Mesodermal cell (in vitro differentiated cells): Measurements from ENCODE around the gene NXPH3.

Experiments used
- H3K27ac ChIP-seq: 2 replicates; pipeline ENCODE4 v1.7.0; 2013; ENCODE audit warnings: mild to moderate bottlenecking, low read depth, low read length, moderate library complexity; ENCODE audit not compliant: severe bottlenecking
- H3K36me3 ChIP-seq: 2 replicates; pipeline ENCODE4 v1.7.1; 2013; ENCODE audit warnings: mild to moderate bottlenecking, low read length, moderate library complexity; ENCODE audit not compliant: control insufficient read depth, insufficient read depth
- H3K4me1 ChIP-seq: one replicate; pipeline ENCODE4 v1.7.1; 2013; ENCODE audit warnings: mild to moderate bottlenecking, low read length; ENCODE audit not compliant: insufficient read depth, control insufficient read depth, poor library complexity, severe bottlenecking
- H3K4me3 ChIP-seq: 2 replicates; pipeline ENCODE4 v1.7.0; 2013; ENCODE audit warnings: low read length, control low read depth, mild to moderate bottlenecking; ENCODE audit not compliant: insufficient read depth, poor library complexity, severe bottlenecking; ENCODE audit errors: extremely low read depth
- H3K9me3 ChIP-seq: 2 replicates; pipeline ENCODE4 v1.7.1; 2013; ENCODE audit warnings: mild to moderate bottlenecking, low read length, moderate library complexity; ENCODE audit not compliant: control insufficient read depth
- WGBS, 2 experiments: methylation state at CpG; one replicate each; pipeline ENCODE4 v1.1.5; 2013; ENCODE audit warnings: missing lambda C conversion rate in 2 of 2; ENCODE audit not compliant: insufficient coverage in 2 of 2; 5-methylcytosine and 5-hydroxymethylcytosine counted together

Gene NXPH3

GRCh38 chr17:49578414-49578813, 2.7 kb downstream of the NXPH3 start:
- Histone ChIP-seq H3K9me3 (no peaks in the 10 kb centered on the region), H3K27ac (no peak overlapping the region), H3K36me3 (no peaks in the 10 kb centered on the region), H3K4me3 (no peak overlapping the region), H3K4me1 (peaks cover 5% of the 10 kb centered on the region)
- 96 to 99% methylated on average over 9 to 11 of the region's 13 CpGs for WGBS, 2 experiments

- Histone ChIP-seq H3K4me3 (no peak overlapping the region), H3K4me1 (peaks cover 5% of the 10 kb centered on the region), H3K9me3 (no peaks in the 10 kb centered on the region), H3K27ac (no peak overlapping the region), H3K36me3 (no peaks in the 10 kb centered on the region)
- 95 to 96% methylated on average over 13 to 15 of the region's 17 CpGs for WGBS, 2 experiments
Observed at GRCh38 chr17:49578952-49579500, 3.4 kb downstream of the NXPH3 start.

GRCh38 chr17:49579522-49579921, 3.9 kb downstream of the NXPH3 start:
- no peaks in the 10 kb centered on the region for H3K9me3 ChIP-seq
- no peaks in the 10 kb centered on the region for H3K36me3 ChIP-seq
- no peak overlapping the region for H3K4me3 ChIP-seq
- peaks cover 5% of the 10 kb centered on the region for H3K4me1 ChIP-seq
- WGBS, 2 experiments: 87 to 89% methylated on average over 4 to 5 of the region's 5 CpGs
- no peak overlapping the region for H3K27ac ChIP-seq

- H3K27ac ChIP-seq: no peak overlapping the region
- WGBS, 2 experiments: 89 to 91% methylated on average over 13 to 19 of the region's 21 CpGs
- no peak overlapping the region for H3K4me3 ChIP-seq
Observed at GRCh38 chr17:49580055-49580721, 4.5 kb downstream of the NXPH3 start.

GRCh38 chr17:49580981-49581647, 5.4 kb downstream of the NXPH3 start:
- Histone ChIP-seq H3K9me3 (no peaks in the 10 kb centered on the region), H3K27ac (no peak overlapping the region), H3K36me3 (no peaks in the 10 kb centered on the region), H3K4me1 (peaks cover 5% of the 10 kb centered on the region), H3K4me3 (no peak overlapping the region)
- WGBS, 2 experiments: 92 to 96% methylated on average over 9 to 10 of the region's 12 CpGs

More at GRCh38 chr17:49580055-49580721, 4.5 kb downstream of the NXPH3 start:
- H3K36me3 ChIP-seq: no peaks in the 10 kb centered on the region
- H3K9me3 ChIP-seq: no peaks in the 10 kb centered on the region
- H3K4me1 ChIP-seq: peaks cover 5% of the 10 kb centered on the region

GRCh38 chr17:49581648-49581998, 6.0 kb downstream of the NXPH3 start:
- Histone ChIP-seq H3K9me3 (no peaks in the 10 kb centered on the region), H3K27ac (no peak overlapping the region), H3K36me3 (no peaks in the 10 kb centered on the region), H3K4me3 (no peak overlapping the region), H3K4me1 (peaks cover 5% of the 10 kb centered on the region)
- WGBS, 2 experiments: 81% methylated on average over 4 of the region's 6 CpGs

GRCh38 chr17:49582055-49582722, 6.5 kb downstream of the NXPH3 start:
- Histone ChIP-seq H3K4me1 (peaks cover 2% of the 10 kb centered on the region), H3K36me3 (no peaks in the 10 kb centered on the region), H3K27ac (no peak overlapping the region), H3K4me3 (no peak overlapping the region), H3K9me3 (no peaks in the 10 kb centered on the region)
- 96% methylated on average over 9 to 12 of the region's 12 CpGs for WGBS, 2 experiments

- no peaks in the 10 kb centered on the region for H3K36me3 ChIP-seq
- H3K27ac ChIP-seq: no peak overlapping the region
- no peak overlapping the region for H3K4me3 ChIP-seq
- H3K9me3 ChIP-seq: no peaks in the 10 kb centered on the region
- no peaks in the 10 kb centered on the region for H3K4me1 ChIP-seq
- WGBS, 2 experiments: 88 to 90% methylated on average over 2 to 6 of the region's 8 CpGs
Observed at GRCh38 chr17:49582789-49583188, 7.1 kb downstream of the NXPH3 start.

GRCh38 chr17:49583226-49583625, 7.6 kb downstream of the NXPH3 start:
- H3K4me3 ChIP-seq: no peak overlapping the region
- no peak overlapping the region for H3K27ac ChIP-seq
- H3K4me1 ChIP-seq: no peaks in the 10 kb centered on the region
- no peaks in the 10 kb centered on the region for H3K36me3 ChIP-seq
- no peaks in the 10 kb centered on the region for H3K9me3 ChIP-seq
- WGBS, 2 experiments: 96 to 98% methylated on average over 5 of the region's 5 CpGs

- Histone ChIP-seq H3K27ac (no peak overlapping the region), H3K4me1 (no peaks in the 10 kb centered on the region), H3K9me3 (no peaks in the 10 kb centered on the region), H3K36me3 (no peaks in the 10 kb centered on the region), H3K4me3 (no peak overlapping the region)
- WGBS, 2 experiments: 89 to 90% methylated on average over 3 of the region's 4 CpGs
Observed at GRCh38 chr17:49583889-49584288, 8.2 kb downstream of the NXPH3 start.
